AG09309 (cell line): ENCODE measurements around the gene TSHZ2.

ENCODE experiments used
- DNase-seq: peaks from one replicate; pipeline ENCODE4 v3.0.0-alpha.2; 2010; ENCODE audit warnings: low read depth
- H3K4me3 ChIP-seq: 2 replicates; pipeline ENCODE4 v1.5.1; 2011; ENCODE audit warnings: mild to moderate bottlenecking, low read depth, low read length, moderate library complexity; ENCODE audit not compliant: control insufficient read depth
- CTCF ChIP-seq: IDR thresholded peaks from 2 replicates; pipeline ENCODE4 v1.5.1; 2011; ENCODE audit warnings: mild to moderate bottlenecking, low read depth, low read length, inconsistent platforms; ENCODE audit not compliant: insufficient read depth, control insufficient read depth; ENCODE audit errors: missing control alignments

The TSHZ2 gene

DNA sequence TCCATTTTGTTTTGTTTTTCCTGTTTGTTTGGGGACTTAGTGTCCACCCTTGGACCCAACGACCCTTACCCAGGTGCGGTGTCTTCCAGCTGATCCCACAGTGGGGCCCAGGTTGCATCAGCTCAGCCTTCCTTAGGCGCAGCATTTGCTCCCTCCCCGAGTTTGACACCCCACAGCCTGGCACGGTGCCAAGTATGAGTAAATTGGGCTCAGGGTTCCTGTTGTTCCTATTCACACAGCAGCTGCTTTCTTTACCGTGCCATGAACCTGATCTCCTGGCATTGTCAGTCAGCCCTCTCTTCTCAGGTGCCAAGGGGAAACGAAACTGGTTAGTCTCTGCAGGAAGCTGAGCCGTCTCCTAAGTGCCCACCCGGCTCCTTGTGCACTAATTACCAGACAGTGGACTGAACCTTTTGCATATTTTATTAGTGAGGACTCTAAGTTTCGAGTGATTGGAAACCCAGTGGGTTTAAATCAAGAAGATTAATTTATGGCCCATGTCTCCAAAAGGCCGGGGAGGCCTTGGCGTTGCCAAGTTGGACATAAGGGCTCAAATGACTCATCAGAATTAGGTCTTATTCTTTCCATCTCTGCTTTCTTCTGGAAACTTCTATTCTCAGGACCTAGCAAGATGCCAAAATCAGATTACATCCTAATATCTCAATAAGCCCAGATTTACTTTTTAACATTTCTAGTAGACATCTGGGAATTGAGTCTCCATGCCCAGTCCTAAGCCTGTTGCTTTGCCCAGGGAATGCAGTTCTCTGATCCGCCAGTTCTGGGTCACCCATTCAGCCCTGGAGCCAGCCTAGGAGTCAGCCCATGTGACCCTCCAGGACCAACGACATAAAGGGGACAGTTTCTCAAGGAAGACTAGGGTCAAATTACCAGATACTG is 68.8 kb downstream of the TSHZ2 start:
- no peak for DNase-seq
- TF ChIP-seq CTCF, result no peak

GRCh38 chr20:53042521-53042920 is 70.4 kb downstream of the TSHZ2 start:
- H3K4me3 ChIP-seq, result no peak overlapping the region
- DNase-seq, result no peak
- no peak for TF ChIP-seq CTCF

More for the DNA sequence above, 68.8 kb downstream of the TSHZ2 start:
- no peak overlapping the region for H3K4me3 ChIP-seq

DNA sequence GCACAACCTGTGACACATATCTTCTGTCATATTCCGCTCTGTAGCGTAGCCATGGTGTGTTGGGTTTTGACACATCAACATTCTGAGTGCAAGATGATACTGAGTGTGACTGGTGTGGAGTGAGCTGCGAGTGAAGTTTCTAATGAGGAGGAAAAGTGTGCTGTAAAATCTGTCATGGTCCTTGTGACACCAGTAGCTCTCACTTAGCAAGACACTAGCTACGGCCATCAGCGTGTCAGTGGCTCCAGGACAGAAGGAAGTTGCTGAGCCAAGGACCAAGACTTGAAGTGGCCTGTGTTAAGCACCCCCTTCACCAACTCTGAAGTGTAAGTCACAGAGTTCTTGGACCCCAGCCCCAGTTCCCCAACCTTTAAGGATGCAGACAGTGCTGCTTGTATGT is 72.1 kb downstream of the TSHZ2 start:
- DNase-seq, result no peak
- H3K4me3 ChIP-seq, result no peak overlapping the region
- TF ChIP-seq CTCF, result no peak

DNA sequence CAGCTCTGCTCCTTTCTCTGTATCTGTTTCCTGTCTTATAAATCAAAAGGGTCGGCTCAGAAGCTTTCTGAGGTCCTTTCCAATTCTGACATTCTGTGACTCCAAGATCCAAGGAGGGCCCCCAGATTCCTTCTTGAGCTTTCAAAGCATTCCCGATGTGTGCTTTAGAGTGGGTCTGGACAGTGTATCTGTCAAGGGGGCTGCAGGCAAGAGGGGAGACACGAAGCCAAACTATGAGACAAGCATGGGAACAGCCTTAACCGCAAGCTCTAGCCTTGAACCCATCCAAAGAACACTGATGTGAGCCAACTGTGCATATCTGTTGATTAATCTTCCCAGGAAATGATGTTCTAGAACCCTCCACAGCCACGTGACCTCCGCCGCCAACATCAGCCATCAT is 73.8 kb downstream of the TSHZ2 start:
- no peak for DNase-seq
- no peak overlapping the region for H3K4me3 ChIP-seq
- TF ChIP-seq CTCF, result no peak

DNA sequence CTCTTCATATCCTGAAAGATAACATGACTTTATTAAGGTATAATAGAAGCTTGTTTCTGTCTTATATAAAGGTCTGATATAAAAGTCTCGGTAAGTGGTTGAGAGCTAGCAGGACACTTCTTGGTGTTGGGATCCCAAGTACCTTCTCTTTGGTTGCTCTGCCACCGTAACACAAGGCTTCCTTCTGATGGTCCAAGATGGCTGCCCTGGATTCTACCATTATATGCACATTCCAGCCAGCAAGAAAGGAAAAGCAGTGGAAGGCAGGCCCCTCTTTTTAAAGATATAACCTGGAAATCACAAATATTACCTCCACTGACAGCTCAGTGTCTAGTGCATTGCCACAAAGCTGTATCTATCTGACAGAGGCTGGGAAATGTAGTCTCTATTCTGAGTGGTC is 75.0 kb downstream of the TSHZ2 start:
- no peak overlapping the region for H3K4me3 ChIP-seq
- no peak for TF ChIP-seq CTCF
- DNase-seq, result no peak

GRCh38 chr20:53048387-53048786 is 76.2 kb downstream of the TSHZ2 start:
- no peak for DNase-seq
- no peak for TF ChIP-seq CTCF
- no peak overlapping the region for H3K4me3 ChIP-seq
